ENCODE results near the gene ATP2B2. TPM values are rescaled to one million over a fixed set of nuclear protein-coding genes. Genes with fewer than 3 reads are reported as not detected.
"Not testable (repeated sequence)": the region's sequence is repeated elsewhere in the genome, so short reads cannot be mapped to it uniquely, and the experiment has no call there.

ATP2B2 gene
- total and polyA plus RNA-seq, 9 of the 15 experiments (the other 6 are each of a cell fraction or from before 2014, with no cell fraction given), result 0.06 TPM; not detected in 8

- CTCF ChIA-PET (ENCODE audit: low intra/inter-chr PET ratio); H3K9me1 ChIP-seq (ENCODE audit: control insufficient read depth, insufficient read depth, low read length); POLR2A ChIA-PET; H3K4me3 ChIP-seq; H3K79me2 ChIP-seq (ENCODE audit: control insufficient read depth, insufficient read depth, low read length); H3K4me2 ChIP-seq (ENCODE audit: insufficient read depth, low read length); FAIRE-seq; H3K9me3 ChIP-seq (replicated peaks; ENCODE audit: control insufficient read depth, insufficient read depth, low read depth, low read length); in situ Hi-C loops (cut with MboI); H4K20me1 ChIP-seq (replicated peaks; ENCODE audit: control insufficient read depth, insufficient read depth, low read length); intact Hi-C loops (cut with micrococcal nuclease); BruUV-seq (replicated peaks); ATAC-seq; H3K9ac ChIP-seq (ENCODE audit: insufficient read depth in 1 of 2, low read depth in 2 of 2, low read length in 2 of 2); DNase-seq (ENCODE audit: extremely low read depth in 1 of 4, low spot score in 3 of 4); H2AFZ ChIP-seq (ENCODE audit: low read depth, low read length); H3K27me3 ChIP-seq (ENCODE audit: control insufficient read depth in 2 of 2, insufficient read depth in 2 of 2, low read length in 2 of 2); H3K27ac ChIP-seq (ENCODE audit: extremely low read depth, low read depth, low read length): not testable (repeated sequence)
- H3K36me3 ChIP-seq (ENCODE audit: control insufficient read depth, insufficient read depth, low read length), result peaks cover 59% of the 10 kb centered on the region
- no CpG with 5 or more reads among the region's 1 CpG for WGBS (ENCODE audit: insufficient coverage, low coverage, missing lambda C conversion rate)
- peaks cover 2 to 13% of the 10 kb centered on the region in 2 experiments; a peak in 4 of 5 replicates for H3K4me1 ChIP-seq (replicated peaks in 1 of 2; ENCODE audit: control insufficient read depth in 2 of 2, insufficient read depth in 2 of 2, low read length in 2 of 2)
- TF ChIP-seq, protein P1, sequence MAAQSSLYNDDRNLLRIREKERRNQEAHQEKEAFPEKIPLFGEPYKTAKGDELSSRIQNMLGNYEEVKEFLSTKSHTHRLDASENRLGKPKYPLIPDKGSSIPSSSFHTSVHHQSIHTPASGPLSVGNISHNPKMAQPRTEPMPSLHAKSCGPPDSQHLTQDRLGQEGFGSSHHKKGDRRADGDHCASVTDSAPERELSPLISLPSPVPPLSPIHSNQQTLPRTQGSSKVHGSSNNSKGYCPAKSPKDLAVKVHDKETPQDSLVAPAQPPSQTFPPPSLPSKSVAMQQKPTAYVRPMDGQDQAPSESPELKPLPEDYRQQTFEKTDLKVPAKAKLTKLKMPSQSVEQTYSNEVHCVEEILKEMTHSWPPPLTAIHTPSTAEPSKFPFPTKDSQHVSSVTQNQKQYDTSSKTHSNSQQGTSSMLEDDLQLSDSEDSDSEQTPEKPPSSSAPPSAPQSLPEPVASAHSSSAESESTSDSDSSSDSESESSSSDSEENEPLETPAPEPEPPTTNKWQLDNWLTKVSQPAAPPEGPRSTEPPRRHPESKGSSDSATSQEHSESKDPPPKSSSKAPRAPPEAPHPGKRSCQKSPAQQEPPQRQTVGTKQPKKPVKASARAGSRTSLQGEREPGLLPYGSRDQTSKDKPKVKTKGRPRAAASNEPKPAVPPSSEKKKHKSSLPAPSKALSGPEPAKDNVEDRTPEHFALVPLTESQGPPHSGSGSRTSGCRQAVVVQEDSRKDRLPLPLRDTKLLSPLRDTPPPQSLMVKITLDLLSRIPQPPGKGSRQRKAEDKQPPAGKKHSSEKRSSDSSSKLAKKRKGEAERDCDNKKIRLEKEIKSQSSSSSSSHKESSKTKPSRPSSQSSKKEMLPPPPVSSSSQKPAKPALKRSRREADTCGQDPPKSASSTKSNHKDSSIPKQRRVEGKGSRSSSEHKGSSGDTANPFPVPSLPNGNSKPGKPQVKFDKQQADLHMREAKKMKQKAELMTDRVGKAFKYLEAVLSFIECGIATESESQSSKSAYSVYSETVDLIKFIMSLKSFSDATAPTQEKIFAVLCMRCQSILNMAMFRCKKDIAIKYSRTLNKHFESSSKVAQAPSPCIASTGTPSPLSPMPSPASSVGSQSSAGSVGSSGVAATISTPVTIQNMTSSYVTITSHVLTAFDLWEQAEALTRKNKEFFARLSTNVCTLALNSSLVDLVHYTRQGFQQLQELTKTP (IDR thresholded peaks at IDR 0.05; ENCODE audit: low read depth in 1 of 2, partially characterized antibody in 2 of 2), result peak in 1 of 2 experiments; percentile 93
Observed at GRCh38 chr3:10298064-10298463, 207.3 kb downstream of the ATP2B2 start.
